T1000 (cell line): Measurements from ENCODE around the gene SIGLEC1.
A peak's percentile ranks its signal among the peaks of the same experiment; 100 is the strongest.

ENCODE experiments used
- DNase-seq: peaks from one replicate; lab custom pipeline; 2025; ENCODE audit warnings: mixed read lengths; lab: John Stamatoyannopoulos, UW

SIGLEC1 gene

GRCh38 chr20:3728876-3729275, 16.5 kb upstream of the SIGLEC1 start:
- DNase-seq, result no peak

DNA sequence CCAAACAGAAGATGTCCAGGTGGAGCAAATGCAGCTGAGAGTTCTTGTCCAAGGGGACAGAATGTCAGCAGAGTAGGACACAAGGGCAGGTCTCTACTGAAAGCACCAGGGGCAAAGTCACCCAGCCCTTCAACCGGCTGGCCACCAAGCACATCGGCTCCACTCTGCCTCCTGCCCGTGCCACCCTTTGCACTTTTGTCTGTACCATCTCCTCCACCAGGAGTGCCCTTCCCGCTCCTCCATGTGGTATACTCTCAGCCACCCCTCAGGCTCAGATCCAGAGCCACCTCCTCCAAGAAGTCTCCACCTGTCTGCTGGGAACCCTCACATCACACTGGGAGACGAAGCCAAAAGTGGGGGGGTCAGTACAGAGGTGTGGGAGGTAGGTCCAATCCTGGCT, 16.0 kb upstream of the SIGLEC1 start:
- no peak for DNase-seq

DNA sequence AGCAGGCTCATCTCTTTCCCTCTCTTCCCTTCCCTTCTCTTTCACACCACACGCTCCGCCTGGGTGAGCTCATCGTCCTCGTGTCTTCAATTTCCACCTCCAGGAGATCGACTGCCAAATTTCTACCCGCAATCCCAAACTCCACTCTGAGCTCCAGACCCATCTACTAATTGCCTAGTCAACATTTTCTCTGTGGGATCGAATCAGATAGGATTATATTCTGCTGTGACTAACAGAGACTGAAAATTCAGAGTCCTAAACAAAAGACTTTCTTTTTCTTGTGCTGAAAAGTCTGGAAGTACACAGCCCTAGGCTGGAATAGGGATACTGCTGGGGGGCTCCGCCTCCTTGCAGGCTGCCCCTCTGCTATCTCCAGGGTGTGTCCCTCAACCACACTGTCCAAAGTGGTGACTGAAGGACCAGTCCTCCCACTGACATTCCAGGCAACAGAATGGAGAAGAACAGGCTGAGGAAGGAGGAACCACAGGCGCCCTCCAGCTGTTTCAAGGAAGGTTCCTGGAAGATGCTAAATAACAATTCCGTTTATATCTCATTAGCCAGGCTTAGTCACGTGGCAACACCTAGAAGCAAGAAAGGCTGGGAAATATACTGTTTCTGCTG, 15.1 kb upstream of the SIGLEC1 start:
- no peak for DNase-seq

GRCh38 chr20:3724356-3724755, 12.0 kb upstream of the SIGLEC1 start:
- DNase-seq, result no peak

DNA sequence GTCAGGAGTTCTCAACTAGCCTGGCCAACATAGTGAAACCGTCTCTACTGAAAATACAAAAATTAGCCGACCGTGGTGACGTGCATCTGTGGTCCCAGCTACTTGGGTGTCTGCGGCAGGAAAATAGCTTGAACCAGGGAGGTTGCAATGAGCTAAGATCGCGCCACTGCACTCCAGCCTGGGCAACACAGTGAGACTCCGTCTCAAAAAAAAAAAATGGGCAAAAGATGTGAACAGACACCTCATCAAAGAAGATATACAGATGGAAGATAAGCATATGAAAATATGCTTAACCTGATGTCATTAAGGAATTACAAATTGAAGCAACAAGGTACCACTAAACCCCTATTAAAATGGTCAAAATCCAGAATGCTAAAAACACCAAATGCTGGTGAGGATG, 10.9 kb upstream of the SIGLEC1 start:
- DNase-seq, result no peak

DNA sequence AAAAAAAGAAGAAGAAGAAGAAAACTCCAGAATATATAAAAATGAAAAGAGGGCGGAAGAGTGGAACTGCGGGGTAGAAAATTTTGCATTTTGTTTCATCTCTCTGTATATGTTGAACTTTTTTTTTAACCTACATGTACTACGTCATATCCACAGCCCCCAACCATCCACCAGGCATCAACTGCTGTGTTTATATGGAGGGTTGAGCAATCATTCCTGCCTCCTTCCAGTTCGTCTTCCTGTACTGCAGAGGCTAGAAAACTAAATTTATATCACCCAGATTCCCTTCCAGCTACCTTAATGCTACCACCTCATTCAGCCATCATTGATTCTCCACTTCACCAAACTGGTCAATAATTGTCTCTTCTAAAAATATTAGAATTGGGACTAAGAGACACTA, 9.5 kb upstream of the SIGLEC1 start:
- DNase-seq, result no peak

DNA sequence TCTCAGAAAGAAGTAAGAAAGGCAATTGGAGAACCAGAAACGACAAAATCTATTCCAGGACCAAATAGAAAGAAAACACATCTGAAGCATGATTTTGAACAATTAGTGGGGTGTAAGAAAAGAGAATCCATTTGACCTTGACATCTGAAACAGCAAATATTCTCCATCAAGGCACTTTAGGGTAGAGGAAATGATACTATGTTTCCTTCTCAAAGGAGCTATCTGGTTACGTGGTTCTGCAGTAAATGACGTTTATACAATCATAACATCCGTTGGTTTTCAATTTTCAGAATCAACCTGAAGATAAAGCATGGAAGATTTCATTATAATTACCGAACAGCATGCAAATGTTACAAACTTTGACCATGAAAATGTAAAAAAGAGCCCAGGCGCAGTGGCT, 8.2 kb upstream of the SIGLEC1 start:
- DNase-seq, result no peak

- no peak for DNase-seq
Measured at GRCh38 chr20:3720068-3720467, 7.7 kb upstream of the SIGLEC1 start.

GRCh38 chr20:3719046-3719445, 6.6 kb upstream of the SIGLEC1 start:
- DNase-seq, result no peak

- no peak for DNase-seq
Measured at GRCh38 chr20:3716195-3716834, 3.9 kb upstream of the SIGLEC1 start.

DNA sequence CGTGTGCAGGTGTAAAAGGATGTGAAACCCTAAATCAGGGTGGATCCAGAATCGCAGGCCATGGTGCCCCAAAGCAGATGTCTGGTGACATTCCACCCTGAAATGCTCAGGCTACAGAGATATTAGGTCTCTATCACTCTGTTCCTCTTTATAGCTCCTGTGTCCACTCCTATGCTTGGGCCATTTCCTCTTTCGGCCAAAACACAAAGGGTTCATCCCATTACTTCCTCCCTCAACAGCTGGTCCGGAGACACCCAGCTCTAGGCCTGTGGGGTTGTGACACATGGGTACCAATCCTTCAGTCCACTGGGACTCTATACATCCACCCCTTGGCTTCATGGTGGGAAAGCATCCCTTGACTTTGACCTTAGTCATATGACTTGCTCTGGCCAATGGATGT, 1.7 kb upstream of the SIGLEC1 start:
- no peak for DNase-seq

DNA sequence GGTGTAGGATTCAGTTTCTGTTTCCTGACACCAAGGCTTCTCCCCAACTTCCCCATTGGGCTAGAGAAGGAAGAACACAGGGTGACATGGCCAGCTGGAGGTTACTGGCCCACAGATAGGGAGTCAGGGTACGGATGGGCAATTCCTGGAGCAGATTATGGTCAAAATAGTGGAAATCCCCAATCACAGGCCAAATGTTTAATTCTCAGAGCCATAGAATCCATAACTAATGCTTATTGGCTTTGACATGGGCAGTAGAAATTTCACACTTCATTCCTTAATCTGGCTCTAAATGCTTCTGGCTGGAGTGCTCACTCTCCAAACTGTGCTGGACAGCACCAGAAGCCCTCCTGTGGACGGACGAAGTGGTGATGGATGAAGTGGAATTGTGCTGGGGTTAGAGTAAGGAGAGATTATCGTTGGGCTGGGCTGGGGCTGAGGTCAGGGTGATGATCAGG, 887 bp downstream of the SIGLEC1 start:
- DNase-seq, result no peak

GRCh38 chr20:3710703-3711483, 1.5 kb downstream of the SIGLEC1 start:
- peak; percentile 61 for DNase-seq

DNA sequence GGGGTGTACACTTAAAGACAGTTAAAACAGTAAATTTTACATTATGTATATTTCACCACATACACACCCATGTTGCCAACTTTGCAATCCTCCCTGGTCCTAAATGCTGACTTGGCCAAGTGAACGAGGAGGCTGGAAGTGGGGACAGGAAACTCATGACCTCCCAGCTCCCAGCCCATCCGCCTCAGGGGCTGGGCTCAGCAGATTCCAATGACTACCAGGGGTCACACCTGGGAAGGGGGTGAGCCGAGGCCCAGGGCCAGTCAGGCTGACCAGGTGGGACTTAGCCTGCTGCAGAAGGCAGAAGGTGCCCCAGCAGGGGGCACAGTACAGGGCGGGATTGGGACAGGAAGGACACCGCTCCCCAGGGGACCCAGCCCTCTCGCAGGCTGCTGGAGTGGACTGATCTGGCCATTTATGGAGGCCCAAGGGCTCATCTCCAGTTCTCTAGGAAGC, 2.4 kb downstream of the SIGLEC1 start:
- DNase-seq, result no peak

GRCh38 chr20:3707508-3707899, 4.9 kb downstream of the SIGLEC1 start:
- no peak for DNase-seq

DNA sequence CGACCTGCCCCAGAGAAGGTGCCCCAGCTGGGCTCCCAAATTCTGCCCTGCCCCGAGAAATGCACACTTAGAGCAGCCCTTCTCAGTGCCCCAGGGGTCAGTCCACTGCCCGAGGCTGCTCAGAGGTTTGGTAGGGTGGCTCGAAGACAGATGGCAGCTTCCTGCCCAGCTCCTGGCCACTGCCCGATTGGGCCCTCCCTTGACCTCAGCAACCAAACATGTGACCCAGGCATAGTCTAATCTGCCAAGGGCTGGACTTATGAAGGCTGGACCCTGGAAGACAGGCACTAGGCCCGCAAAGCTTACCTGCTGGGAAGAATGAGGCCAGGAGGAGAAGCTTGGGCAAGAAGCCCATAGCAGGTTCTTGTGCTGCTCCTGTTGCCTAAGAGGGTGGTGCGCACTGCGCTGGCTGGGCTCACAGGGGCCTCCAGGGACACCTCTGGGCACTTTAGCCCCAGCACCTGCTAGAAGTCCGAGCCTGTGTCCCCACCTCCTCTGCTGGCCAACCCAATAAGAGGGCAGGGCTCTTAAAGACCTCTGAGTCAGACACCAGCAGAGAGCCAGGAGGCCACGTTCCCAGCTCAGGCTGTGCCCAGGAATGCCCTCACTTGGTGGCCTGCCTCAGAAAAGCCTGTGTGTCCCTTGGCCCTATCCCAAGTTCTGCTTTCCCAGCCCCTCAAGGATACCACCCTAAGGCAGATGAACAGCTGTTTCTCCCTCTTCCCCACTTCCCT, 5.5 kb downstream of the SIGLEC1 start:
- no peak for DNase-seq

GRCh38 chr20:3705970-3706739, 6.2 kb downstream of the SIGLEC1 start:
- no peak for DNase-seq

DNA sequence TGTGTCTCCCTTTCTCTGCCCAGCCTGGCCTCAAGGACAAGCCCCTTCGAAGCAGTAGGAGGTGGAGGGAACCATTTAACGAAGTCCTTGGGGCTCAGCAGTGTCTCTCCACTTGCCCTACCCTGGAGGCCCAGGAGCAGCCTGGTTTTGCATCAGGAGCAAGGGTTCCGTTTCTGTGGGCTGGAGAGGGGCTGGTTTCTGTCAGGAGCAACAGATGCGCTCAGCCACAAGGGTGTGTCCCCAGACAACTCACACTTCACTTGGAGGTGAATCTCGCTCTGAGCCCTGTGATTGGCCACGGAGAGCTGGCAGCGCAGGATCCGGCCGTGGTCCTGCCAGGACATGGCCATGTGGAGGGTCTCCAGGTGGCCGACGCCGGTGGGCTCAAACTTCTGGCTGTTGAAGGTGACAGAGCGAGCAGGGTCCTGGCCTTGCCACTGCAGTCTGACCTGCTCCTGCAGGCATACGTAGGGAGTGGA, 6.9 kb downstream of the SIGLEC1 start:
- no peak for DNase-seq

DNA sequence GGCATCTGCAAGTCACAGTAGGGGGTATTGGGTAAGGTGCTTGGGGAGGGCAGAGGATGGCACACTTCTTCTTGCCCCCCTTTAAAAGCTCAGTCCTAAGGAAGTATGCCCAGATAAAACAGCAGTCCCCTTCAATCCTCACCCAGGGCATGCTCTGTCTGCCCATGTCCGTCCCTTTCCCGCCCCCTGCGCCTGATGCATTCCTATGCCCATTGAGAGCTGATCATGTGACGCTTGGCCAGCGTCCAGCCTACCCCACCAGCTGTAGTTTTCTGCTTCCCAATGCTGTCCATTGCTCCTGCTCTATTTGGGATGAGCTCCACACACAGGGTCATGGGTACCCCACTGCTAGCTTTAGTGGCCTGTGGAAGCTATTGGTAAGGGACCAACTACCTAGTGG, 8.3 kb downstream of the SIGLEC1 start:
- no peak for DNase-seq

GRCh38 chr20:3702611-3703391, 9.6 kb downstream of the SIGLEC1 start:
- no peak for DNase-seq
